ENCODE results near the gene LRRC43.

The LRRC43 gene

GRCh38 chr12:122228092-122228491 lies 45.2 kb downstream of the LRRC43 start:
- DNase-seq: no peak

- DNase-seq: no peak
Observed at GRCh38 chr12:122230798-122231197, 47.9 kb downstream of the LRRC43 start.

- no peak for DNase-seq
Observed at GRCh38 chr12:122232691-122233090, 49.8 kb downstream of the LRRC43 start.

GRCh38 chr12:122235741-122236140 lies 52.8 kb downstream of the LRRC43 start:
- no peak for DNase-seq

- DNase-seq: no peak
Observed at GRCh38 chr12:122238861-122239260, 55.9 kb downstream of the LRRC43 start.

- DNase-seq: no peak
Observed at GRCh38 chr12:122243965-122244364, 61.0 kb downstream of the LRRC43 start.

GRCh38 chr12:122244565-122245371 lies 61.8 kb downstream of the LRRC43 start:
- no peak for DNase-seq

GRCh38 chr12:122245553-122245952 lies 62.6 kb downstream of the LRRC43 start:
- DNase-seq: no peak

GRCh38 chr12:122250047-122250446 lies 67.1 kb downstream of the LRRC43 start:
- no peak for DNase-seq

GRCh38 chr12:122250536-122250935 lies 67.6 kb downstream of the LRRC43 start:
- no peak for DNase-seq

All from NCI-H1417 treated with DMSO at 0.1 percent for 48 hours (cell line).